Thoracic aorta (tissue), 2 donors: ENCODE measurements around the gene ASIC2. TPM values are rescaled to one million over a fixed set of nuclear protein-coding genes. Genes with fewer than 3 reads are reported as not detected.

Experiments used
- ATAC-seq: fragments of 150-250 bp; one replicate; pipeline ENCODE4 v1.8.0; 2017; ENCODE audit warnings: low read depth; ENCODE audit not compliant: insufficient number of reproducible peaks, low FRiP score
- DNase-seq: peaks from one replicate; pipeline ENCODE4 v3.0.0-alpha.2; 2020; ENCODE audit warnings: low spot score
- H3K27ac ChIP-seq, 2 donors: fragments of 200-600 bp; sonication (generic); 1 replicate in 1 of 2; 2 replicates in 1 of 2; pipeline ENCODE4 v1.5.1; 2016; ENCODE audit warnings: mild to moderate bottlenecking in 2 of 2, moderate library complexity in 2 of 2
- H3K27me3 ChIP-seq: fragments of 200-600 bp; sonication (generic); replicated peaks from 2 replicates; pipeline ENCODE4 v1.6.0; 2016; ENCODE audit warnings: mild to moderate bottlenecking; ENCODE audit not compliant: insufficient read depth
- H3K36me3 ChIP-seq: fragments of 200-600 bp; sonication (generic); one replicate; pipeline ENCODE4 v1.5.1; 2016
- H3K4me1 ChIP-seq, 2 donors: fragments of 200-600 bp; sonication (generic); 1 replicate in 1 of 2; 2 replicates in 1 of 2; pipeline versions ENCODE4 v1.5.1 to v1.6.0; 2016; ENCODE audit warnings: low read depth in 2 of 2, mild to moderate bottlenecking in 1 of 2; ENCODE audit not compliant: control insufficient read depth in 1 of 2
- H3K4me3 ChIP-seq: fragments of 200-600 bp; sonication (generic); 2 replicates; pipeline ENCODE4 v1.5.1; 2016; ENCODE audit warnings: mild to moderate bottlenecking
- H3K9me3 ChIP-seq: fragments of 200-600 bp; sonication (generic); 2 replicates; pipeline ENCODE4 v1.5.1; 2016
- CTCF ChIP-seq: fragments of 200-600 bp; sonication (generic); IDR thresholded peaks from one replicate; pipeline ENCODE4 v1.5.1; 2019; ENCODE audit warnings: antibody characterized with exemption
- total RNA-seq, 2 donors: library from RNA; depleted of rRNA; stranded (reverse); fragments of >200 nt; gene quantifications; one replicate each; pipeline versions ENCODE4 v1.1.0 to v1.2.3, GENCODE V29; 2016

The ASIC2 gene
- total RNA-seq, 2 donors from 2014 or later = 0.54 to 1.1 TPM

GRCh38 chr17:33209671-33210070, 83.4 kb downstream of the ASIC2 start:
- no peak for TF ChIP-seq CTCF
- no peak overlapping the region for H3K4me3 ChIP-seq
- no peaks in the 10 kb centered on the region for H3K36me3 ChIP-seq
- no peak overlapping the region for H3K27ac ChIP-seq
- H3K4me1 ChIP-seq = no peaks in the 10 kb centered on the region
- H3K9me3 ChIP-seq = no peaks in the 10 kb centered on the region
- H3K27me3 ChIP-seq = no peaks in the 10 kb centered on the region
- no peak for DNase-seq
- ATAC-seq = no peak

- no peak for TF ChIP-seq CTCF
- DNase-seq (no peak), ATAC-seq (no peak)
- H3K27me3 ChIP-seq = no peaks in the 10 kb centered on the region
- no peaks in the 10 kb centered on the region for H3K36me3 ChIP-seq
- H3K9me3 ChIP-seq = no peaks in the 10 kb centered on the region
- no peaks in the 10 kb centered on the region for H3K4me1 ChIP-seq
- H3K27ac ChIP-seq = no peak overlapping the region
- H3K4me3 ChIP-seq = no peak overlapping the region
These were observed 85.9 kb downstream of the ASIC2 start for GRCh38 chr17:33207231-33207630.

DNA sequence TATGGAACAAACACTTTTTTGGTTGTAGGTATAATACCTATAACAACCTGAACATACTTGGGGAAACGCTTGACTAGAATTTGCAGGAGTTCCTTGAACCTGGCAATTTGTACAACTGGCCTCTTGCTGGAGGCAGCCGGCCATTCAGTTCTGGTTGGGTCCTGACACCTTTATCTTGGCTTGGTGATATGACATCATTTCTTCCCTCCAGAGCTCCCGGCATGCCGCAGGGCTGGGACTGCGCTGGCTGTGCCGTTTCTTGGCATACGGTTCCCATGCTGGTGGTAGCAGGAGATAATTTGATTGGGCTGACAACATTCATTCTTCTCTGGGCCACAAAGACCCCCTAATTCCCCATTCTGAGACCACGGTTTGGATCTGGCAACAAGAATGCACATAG, 87.5 kb downstream of the ASIC2 start:
- no peak for TF ChIP-seq CTCF
- no peak overlapping the region for H3K4me3 ChIP-seq
- DNase-seq = no peak

DNA sequence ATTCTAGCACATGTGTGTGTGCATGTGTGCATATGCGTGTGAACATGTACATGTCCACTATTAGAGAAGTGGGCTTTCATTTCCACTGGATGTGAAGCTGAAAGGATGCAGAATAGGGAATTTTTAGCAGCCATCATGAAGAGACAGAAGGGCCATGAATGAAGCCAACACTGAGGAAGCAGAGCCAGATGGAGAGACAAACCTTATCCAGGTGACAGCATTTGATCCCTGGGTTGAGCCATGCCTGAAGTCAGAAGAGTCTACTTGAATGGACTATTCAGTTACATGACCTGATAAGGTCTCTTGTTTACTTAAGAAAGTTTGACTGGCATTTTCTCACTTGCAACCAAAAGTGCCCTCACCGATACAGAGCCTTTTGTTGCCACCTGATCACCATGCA, 88.4 kb downstream of the ASIC2 start:
- Histone ChIP-seq H3K9me3 (no peaks in the 10 kb centered on the region), H3K36me3 (no peaks in the 10 kb centered on the region), H3K4me1 (no peaks in the 10 kb centered on the region), H3K4me3 (no peak overlapping the region), H3K27ac (no peak overlapping the region), H3K27me3 (no peaks in the 10 kb centered on the region)
- DNase-seq = no peak
- no peak for ATAC-seq
- TF ChIP-seq CTCF = no peak

More for the DNA sequence above, 87.5 kb downstream of the ASIC2 start:
- Histone ChIP-seq H3K27ac (no peak overlapping the region), H3K36me3 (no peaks in the 10 kb centered on the region), H3K27me3 (no peaks in the 10 kb centered on the region), H3K4me1 (no peaks in the 10 kb centered on the region), H3K9me3 (no peaks in the 10 kb centered on the region)
- ATAC-seq = no peak

DNA sequence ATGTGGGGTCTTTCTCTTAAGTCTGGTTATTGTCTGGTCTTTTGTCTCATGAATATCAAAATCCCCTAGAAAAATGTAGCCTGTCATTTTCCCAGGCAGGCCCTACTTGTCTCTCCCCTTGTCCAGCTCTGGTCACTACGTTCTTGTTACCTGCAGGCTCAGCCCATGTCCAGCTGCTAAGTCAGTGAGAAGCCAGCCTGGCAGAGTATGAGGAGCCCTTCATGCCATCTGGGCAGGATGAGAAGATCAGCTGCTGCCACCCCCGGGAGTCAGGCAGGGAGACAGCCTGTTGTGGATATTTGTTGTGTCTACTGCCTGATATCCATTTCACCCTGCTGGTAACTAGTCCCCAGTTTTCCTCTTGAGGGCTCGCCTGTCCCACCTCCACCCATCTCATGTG, 88.9 kb downstream of the ASIC2 start:
- Histone ChIP-seq H3K9me3 (no peaks in the 10 kb centered on the region), H3K27me3 (no peaks in the 10 kb centered on the region), H3K4me1 (no peaks in the 10 kb centered on the region), H3K27ac (no peak overlapping the region), H3K4me3 (no peak overlapping the region), H3K36me3 (no peaks in the 10 kb centered on the region)
- ATAC-seq (no peak), DNase-seq (no peak)
- TF ChIP-seq CTCF = no peak
